Transverse colon (tissue), 4 donors: Measurements from ENCODE around the gene KIAA1958. TPM values are rescaled to one million over a fixed set of nuclear protein-coding genes. Genes with fewer than 3 reads are reported as not detected.

ENCODE experiments used
- DNase-seq: peaks from one replicate; pipeline ENCODE4 v3.0.0-alpha.2; 2019
- H3K27ac ChIP-seq, 4 donors: fragments of 200-600 bp; sonication (generic); 2 replicates each; pipeline ENCODE4 v1.5.1; 2016 to 2018; ENCODE audit warnings: inconsistent platforms in 4 of 4
- H3K27me3 ChIP-seq: fragments of 200-600 bp; sonication (generic); 2 replicates; pipeline ENCODE4 v1.5.1; 2017; ENCODE audit warnings: inconsistent platforms
- H3K36me3 ChIP-seq, 4 donors: fragments of 200-600 bp; sonication (generic); 2 replicates each; pipeline ENCODE4 v1.5.1; 2017 to 2019; ENCODE audit warnings: inconsistent platforms in 4 of 4
- H3K4me1 ChIP-seq, 4 donors: fragments of 200-600 bp; sonication (generic); 2 replicates each; pipeline ENCODE4 v1.5.1; 2017 to 2020; ENCODE audit warnings: inconsistent platforms in 4 of 4
- H3K4me3 ChIP-seq, 4 donors: fragments of 200-600 bp; sonication (generic); 1 replicate in 1 of 4; 2 replicates in 3 of 4; pipeline versions ENCODE4 v1.5.1 to v1.6.1; 2017 to 2019; ENCODE audit warnings: inconsistent platforms in 4 of 4
- H3K9me3 ChIP-seq, 2 donors: fragments of 200-600 bp; sonication (generic); 2 replicates each; pipeline ENCODE4 v1.5.1; 2017 to 2019; ENCODE audit warnings: inconsistent platforms in 2 of 2
- CTCF ChIP-seq, 5 experiments: fragments of 200-600 bp in 3 of 5; fragments of 450-650 bp in 2 of 5; sonication (generic) in 3 of 5; IDR thresholded peaks; 1 replicate in 2 of 5; 2 replicates in 3 of 5; pipeline ENCODE4 v1.5.1; 2016 to 2017; ENCODE audit warnings: antibody characterized with exemption in 5 of 5, inconsistent platforms in 3 of 5, mild to moderate bottlenecking in 2 of 5, moderate library complexity in 1 of 5
- EP300 ChIP-seq: sonication (generic); formaldehyde crosslinking; IDR thresholded peaks from one replicate; pipeline ENCODE4 v1.6.1; 2017; ENCODE audit warnings: antibody characterized with exemption, low read depth
- POLR2A ChIP-seq: fragments of 450-650 bp; IDR thresholded peaks from one replicate; pipeline ENCODE4 v1.6.1; 2016; ENCODE audit warnings: antibody characterized with exemption, mild to moderate bottlenecking, moderate library complexity
- POLR2AphosphoS5 ChIP-seq, 3 donors: sonication (generic); formaldehyde crosslinking; IDR thresholded peaks; one replicate each; pipeline ENCODE4 v1.6.1; 2016; ENCODE audit warnings: antibody characterized with exemption in 3 of 3
- WGBS, 2 donors: methylation state at CpG; one replicate each; pipeline ENCODE4 v1.1.5; 2018; ENCODE audit warnings: low coverage in 1 of 2; 5-methylcytosine and 5-hydroxymethylcytosine counted together
- in situ Hi-C, 4 donors: fragments of 200-750 bp; cut with MboI; loops; one replicate each; pipeline versions ENCODE4 v1.15.0 to v1.15.1; 2017; ENCODE audit warnings: low sequenced_read_pairs in 3 of 4, low pct_ligation_motif_present in 1 of 4, low pct_unique_long_range_greater_than_20kb in 1 of 4
- intact Hi-C: fragments of 100-400 bp; cut with DNase I; formaldehyde crosslinking; loops from one replicate; pipeline ENCODE4 v1.15.1; 2023; ENCODE audit warnings: low total_unique reads
- total RNA-seq, 4 donors: library from RNA; depleted of rRNA; stranded (reverse); fragments of >200 nt; gene quantifications; one replicate each; pipeline ENCODE4 v1.1.0, GENCODE V29; 2016

Gene KIAA1958
- total RNA-seq, 4 donors from 2014 or later, result 5.0 to 12.4 (median 9.4) TPM

GRCh38 chr9:112618385-112619009, 131.9 kb downstream of the KIAA1958 start:
- no peaks in the 10 kb centered on the region for H3K9me3 ChIP-seq
- H3K27me3 ChIP-seq, result no peaks in the 10 kb centered on the region
- in situ Hi-C loops, result no loop called here
- WGBS, 2 donors, result 96 to 100% methylated on average over 3 to 21 of the region's 21 CpGs
- no peak overlapping the region for H3K4me3 ChIP-seq
- no peak for DNase-seq
- intact Hi-C loops, result no loop called here
- no peak overlapping the region for H3K27ac ChIP-seq
- no peaks in the 10 kb centered on the region for H3K36me3 ChIP-seq
- TF ChIP-seq CTCF (IDR thresholded peaks at IDR 0.05), result no peak
- no peak for TF ChIP-seq POLR2AphosphoS5 (IDR thresholded peaks at IDR 0.05)
- TF ChIP-seq POLR2A, result no peak
- TF ChIP-seq EP300, result no peak
- no peaks in the 10 kb centered on the region for H3K4me1 ChIP-seq

DNA sequence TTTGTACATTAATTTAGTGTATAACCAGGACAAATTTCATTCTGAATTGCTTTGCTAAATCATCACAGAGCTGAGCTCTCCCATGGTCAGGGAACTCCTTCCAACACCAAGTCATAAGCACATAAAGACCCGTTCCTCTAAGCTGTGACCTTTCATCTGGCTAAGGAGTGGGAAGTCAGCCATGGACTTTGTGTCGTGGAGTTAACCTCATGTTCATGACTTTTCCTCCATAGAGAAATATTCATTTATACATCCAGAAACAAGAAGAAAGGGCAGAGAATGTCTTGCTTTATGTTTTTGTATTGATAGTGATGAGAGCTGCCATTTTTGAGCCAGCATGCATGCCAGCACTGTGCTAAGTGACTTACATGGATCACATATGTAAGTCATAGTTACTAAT, 133.8 kb downstream of the KIAA1958 start:
- Histone ChIP-seq H3K4me1 (no peaks in the 10 kb centered on the region), H3K36me3 (no peaks in the 10 kb centered on the region), H3K27me3 (no peaks in the 10 kb centered on the region), H3K4me3 (no peak overlapping the region), H3K27ac (no peak overlapping the region), H3K9me3 (no peaks in the 10 kb centered on the region)
- no peak for DNase-seq
- in situ Hi-C loops (no loop called here), intact Hi-C loops (no loop called here)
- TF ChIP-seq CTCF (IDR thresholded peaks at IDR 0.05) (no peak), EP300 (no peak), POLR2A (no peak), POLR2AphosphoS5 (IDR thresholded peaks at IDR 0.05) (no peak)
- WGBS, 2 donors, result 30 to 79% methylated on average over 2 of the region's 2 CpGs

DNA sequence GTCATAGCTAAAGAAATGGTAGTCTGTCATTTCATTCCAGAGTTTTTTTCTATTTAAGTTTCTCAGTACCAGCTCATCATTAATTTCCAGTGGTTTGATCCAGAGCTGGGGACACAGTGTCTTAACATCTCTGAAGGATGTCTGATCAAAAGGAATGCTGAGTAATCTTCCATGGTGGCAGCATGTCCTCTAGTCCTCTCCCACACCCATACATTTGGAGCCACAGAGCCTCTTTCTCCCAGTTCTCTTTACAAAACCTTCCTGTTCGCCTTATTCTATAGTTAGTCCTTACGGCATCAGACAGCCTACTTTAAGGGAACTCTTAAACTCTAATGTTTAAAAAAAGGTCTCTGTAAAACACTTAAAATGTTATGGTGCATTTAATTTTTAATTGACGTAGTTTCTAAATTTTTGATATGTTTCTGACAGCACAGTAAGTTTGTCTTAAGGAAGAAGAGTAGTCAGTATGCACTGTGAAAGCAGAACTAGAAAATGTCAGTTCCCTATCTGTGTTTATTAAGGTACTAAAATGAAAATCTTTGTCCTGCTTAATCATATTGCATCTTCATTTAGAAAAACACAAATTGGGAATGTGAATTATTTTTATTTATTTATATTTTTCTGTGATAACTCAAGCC, 134.5 kb downstream of the KIAA1958 start:
- DNase-seq, result no peak
- intact Hi-C loops, result no loop called here
- Histone ChIP-seq H3K27me3 (no peaks in the 10 kb centered on the region), H3K9me3 (no peaks in the 10 kb centered on the region), H3K36me3 (no peaks in the 10 kb centered on the region), H3K4me1 (no peaks in the 10 kb centered on the region), H3K4me3 (no peak overlapping the region), H3K27ac (no peak overlapping the region)
- no peak for TF ChIP-seq POLR2AphosphoS5 (IDR thresholded peaks at IDR 0.05)
- no peak for TF ChIP-seq POLR2A
- no peak for TF ChIP-seq CTCF (IDR thresholded peaks at IDR 0.05)
- TF ChIP-seq EP300, result no peak
- WGBS, 2 donors, result 56 to 80% methylated on average over 3 of the region's 3 CpGs
- in situ Hi-C loops, result no loop called here

DNA sequence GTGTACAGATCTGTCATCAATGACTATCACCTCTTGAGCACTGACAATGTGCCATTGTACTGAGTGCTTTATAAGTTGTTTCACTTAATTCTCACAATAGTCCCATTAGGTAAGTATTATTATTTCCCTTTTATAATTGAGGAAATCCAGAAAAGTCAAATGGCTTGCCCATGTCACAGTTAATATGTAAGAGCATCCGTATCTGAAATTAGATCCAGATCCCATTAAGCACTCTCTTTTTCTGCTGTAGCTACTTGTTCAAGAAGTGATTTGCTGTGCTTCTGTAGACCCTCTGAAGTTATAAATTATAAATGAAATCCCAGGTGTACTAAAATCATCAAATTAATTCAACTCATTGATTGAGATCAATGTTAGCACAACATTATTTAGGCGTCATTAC, 136.6 kb downstream of the KIAA1958 start:
- in situ Hi-C loops, result no loop called here
- no peaks in the 10 kb centered on the region for H3K36me3 ChIP-seq
- H3K27me3 ChIP-seq, result no peaks in the 10 kb centered on the region
- H3K4me1 ChIP-seq, result no peaks in the 10 kb centered on the region
- WGBS, 2 donors, result 91 to 100% methylated on average over 2 of the region's 2 CpGs
- TF ChIP-seq POLR2A, result no peak
- no peak for TF ChIP-seq POLR2AphosphoS5 (IDR thresholded peaks at IDR 0.05)
- no peak for TF ChIP-seq EP300
- no peak for TF ChIP-seq CTCF (IDR thresholded peaks at IDR 0.05)
- intact Hi-C loops, result no loop called here
- no peaks in the 10 kb centered on the region for H3K9me3 ChIP-seq
- no peak overlapping the region for H3K4me3 ChIP-seq
- no peak overlapping the region for H3K27ac ChIP-seq
- no peak for DNase-seq
